H1 (cell line): ENCODE measurements around the gene CD300LF. TPM values are rescaled to one million over a fixed set of nuclear protein-coding genes. Genes with fewer than 3 reads are reported as not detected.
A peak's percentile ranks its signal among the peaks of the same experiment; 100 is the strongest.

ENCODE experiments used
- CTCF ChIA-PET: fragments of 300-600 bp; sonication (Branson Sonifier 250); formaldehyde crosslinking; loops from one replicate; lab custom pipeline; 2021; ENCODE audit not compliant: partially characterized antibody; lab: Charles Lee
- POLR2A ChIA-PET: fragments of 300-600 bp; sonication (Branson Sonifier 250); formaldehyde crosslinking; loops from one replicate; lab custom pipeline; 2021; ENCODE audit warnings: inconsistent platforms; ENCODE audit not compliant: partially characterized antibody; lab: Charles Lee
- DNase-seq, 2 experiments: peaks; one replicate each; pipeline versions ENCODE4 v3.0.0 to v3.0.0-alpha.2; 2010 to 2022; ENCODE audit warnings: low spot score in 2 of 2, low read depth in 1 of 2, mixed read lengths in 1 of 2
- FAIRE-seq: peaks from 2 replicates; lab custom pipeline; 2011; peaks lifted over from hg19 to GRCh38; lab: Jason Lieb, UNC
- H2AFZ ChIP-seq: 2 replicates; pipeline ENCODE4 v1.8.1; 2012; ENCODE audit warnings: low read length, inconsistent platforms
- H2AK5ac ChIP-seq: 2 replicates; pipeline ENCODE4 v1.6.1; 2013; ENCODE audit warnings: low read depth, low read length
- H2BK120ac ChIP-seq: replicated peaks from 2 replicates; pipeline ENCODE3; 2013; ENCODE audit warnings: low read depth, low read length, inconsistent platforms
- H2BK12ac ChIP-seq: 2 replicates; pipeline ENCODE4 v1.6.1; 2013; ENCODE audit warnings: low read depth, low read length
- H2BK15ac ChIP-seq: 2 replicates; pipeline ENCODE4 v1.6.1; 2013; ENCODE audit warnings: low read length
- H2BK20ac ChIP-seq: 2 replicates; pipeline ENCODE4 v1.6.1; 2013; ENCODE audit warnings: low read length
- H2BK5ac ChIP-seq: 2 replicates; pipeline ENCODE4 v1.6.1; 2013; ENCODE audit warnings: low read depth, low read length
- H3K14ac ChIP-seq: 2 replicates; pipeline ENCODE4 v1.6.1; 2013; ENCODE audit warnings: inconsistent platforms; ENCODE audit not compliant: insufficient read length
- H3K18ac ChIP-seq: 2 replicates; pipeline ENCODE4 v1.6.1; 2013; ENCODE audit warnings: low read length; ENCODE audit errors: extremely low read depth
- H3K23ac ChIP-seq: 2 replicates; pipeline ENCODE4 v1.6.1; 2013; ENCODE audit warnings: inconsistent platforms; ENCODE audit not compliant: insufficient read length
- H3K23me2 ChIP-seq: 2 replicates; pipeline ENCODE4 v1.6.1; 2013; ENCODE audit warnings: low read depth, low read length
- H3K27ac ChIP-seq: 2 replicates; pipeline ENCODE4 v1.6.1; 2011; ENCODE audit warnings: low read depth, low read length, inconsistent platforms
- H3K27me3 ChIP-seq, 4 experiments: replicated peaks in 1 of 4; 1 replicate in 1 of 4; 2 replicates in 3 of 4; pipeline versions ENCODE4 v1.6.1 to v1.8.1; 2011 to 2013; ENCODE audit warnings: low read length in 3 of 4, mild to moderate bottlenecking in 3 of 4, inconsistent platforms in 2 of 4, mixed read lengths in 2 of 4, moderate library complexity in 1 of 4; ENCODE audit not compliant: control insufficient read depth in 3 of 4, insufficient read depth in 3 of 4; ENCODE audit errors: extremely low read depth in 1 of 4
- H3K36me3 ChIP-seq, 4 experiments: 2 replicates each; pipeline versions ENCODE4 v1.6.1 to v1.8.1; 2011 to 2013; ENCODE audit warnings: mild to moderate bottlenecking in 4 of 4, low read length in 3 of 4, moderate library complexity in 2 of 4, control low read depth in 1 of 4, inconsistent platforms in 1 of 4; ENCODE audit not compliant: insufficient read depth in 4 of 4, control insufficient read depth in 2 of 4
- H3K4ac ChIP-seq: replicated peaks from 2 replicates; pipeline ENCODE3; 2013; ENCODE audit warnings: low read length, low read depth, mixed read lengths, inconsistent platforms; ENCODE audit not compliant: insufficient read length
- H3K4me1 ChIP-seq, 4 experiments: replicated peaks in 1 of 4; 1 replicate in 1 of 4; 2 replicates in 3 of 4; pipeline versions ENCODE4 v1.6.1 to v1.8.1; 2011 to 2013; ENCODE audit warnings: low read length in 3 of 4, inconsistent platforms in 2 of 4, mixed read lengths in 1 of 4; ENCODE audit not compliant: insufficient read depth in 4 of 4, control insufficient read depth in 3 of 4
- H3K4me2 ChIP-seq, 2 experiments: 2 replicates each; pipeline versions ENCODE4 v1.6.1 to v1.8.1; 2011 to 2013; ENCODE audit warnings: low read depth in 2 of 2, low read length in 2 of 2, control low read depth in 1 of 2, inconsistent platforms in 1 of 2, mild to moderate bottlenecking in 1 of 2; ENCODE audit not compliant: insufficient read depth in 1 of 2
- H3K4me3 ChIP-seq, 4 experiments: fragments of 200-600, 300-600 bp in 1 of 4; sonication (generic), shearing (Covaris generic), sonication (Bioruptor Twin) in 1 of 4; 2 replicates each; pipeline versions ENCODE4 v1.5.1 to v1.8.1; 2011 to 2016; ENCODE audit warnings: low read length in 4 of 4, low read depth in 3 of 4, control low read depth in 2 of 4, inconsistent platforms in 2 of 4, mild to moderate bottlenecking in 2 of 4, mixed read lengths in 1 of 4, moderate library complexity in 1 of 4; ENCODE audit not compliant: insufficient read depth in 2 of 4; ENCODE audit errors: extremely low read depth in 1 of 4
- H3K56ac ChIP-seq: replicated peaks from 2 replicates; pipeline ENCODE3; 2013; ENCODE audit warnings: low read depth, mild to moderate bottlenecking, mixed read lengths, low read length, inconsistent platforms; ENCODE audit not compliant: insufficient read length
- H3K79me1 ChIP-seq: 2 replicates; pipeline ENCODE4 v1.6.1; 2013; ENCODE audit warnings: low read depth, low read length, control low read depth
- H3K79me2 ChIP-seq, 2 experiments: 2 replicates each; pipeline versions ENCODE4 v1.6.1 to v1.8.1; 2012 to 2013; ENCODE audit warnings: low read length in 2 of 2, mild to moderate bottlenecking in 2 of 2, inconsistent platforms in 1 of 2; ENCODE audit not compliant: insufficient read depth in 2 of 2, control insufficient read depth in 1 of 2
- H3K9ac ChIP-seq, 4 experiments: replicated peaks in 1 of 4; 1 replicate in 1 of 4; 2 replicates in 3 of 4; pipeline versions ENCODE4 v1.6.1 to v1.8.1; 2011 to 2013; ENCODE audit warnings: low read depth in 3 of 4, low read length in 3 of 4, control low read depth in 2 of 4, mild to moderate bottlenecking in 2 of 4, moderate library complexity in 2 of 4, inconsistent platforms in 1 of 4; ENCODE audit errors: extremely low read depth in 1 of 4
- H3K9me3 ChIP-seq, 2 experiments: 2 replicates each; pipeline versions ENCODE4 v1.6.1 to v1.8.1; 2012 to 2013; ENCODE audit warnings: mild to moderate bottlenecking in 2 of 2, moderate library complexity in 2 of 2, control low read depth in 1 of 2, inconsistent platforms in 1 of 2, low read depth in 1 of 2, low read length in 1 of 2, mixed read lengths in 1 of 2; ENCODE audit not compliant: insufficient read depth in 2 of 2
- H4K20me1 ChIP-seq, 2 experiments: replicated peaks in 1 of 2; 2 replicates each; pipeline versions ENCODE3 to v1.8.1; 2011 to 2013; ENCODE audit warnings: inconsistent platforms in 2 of 2, low read length in 2 of 2, mild to moderate bottlenecking in 1 of 2; ENCODE audit not compliant: insufficient read depth in 2 of 2, control insufficient read depth in 1 of 2
- H4K5ac ChIP-seq: 2 replicates; pipeline ENCODE4 v1.6.1; 2013; ENCODE audit warnings: low read length, low read depth, mixed read lengths, inconsistent platforms; ENCODE audit not compliant: insufficient read length
- H4K8ac ChIP-seq: 2 replicates; pipeline ENCODE4 v1.8.0; 2013; ENCODE audit warnings: mild to moderate bottlenecking, moderate library complexity, low read length, inconsistent platforms; ENCODE audit not compliant: insufficient read depth; ENCODE audit errors: extremely low read depth
- H4K91ac ChIP-seq: replicated peaks from 2 replicates; pipeline ENCODE3; 2013; ENCODE audit warnings: low read length, mixed read lengths, inconsistent platforms; ENCODE audit not compliant: insufficient read length
- ASH2L ChIP-seq: fragments of 200-600, 300-600 bp; sonication (generic); IDR thresholded peaks from one replicate; pipeline ENCODE4 v1.7.1; 2017; ENCODE audit warnings: low read length
- BACH1 ChIP-seq: IDR thresholded peaks from 2 replicates; pipeline ENCODE4 v1.6.1; 2012; ENCODE audit warnings: low read length, improper control_type of control experiment
- CHD2 ChIP-seq: IDR thresholded peaks from 2 replicates; pipeline ENCODE4 v1.6.1; 2012; ENCODE audit warnings: low read length, improper control_type of control experiment
- KDM1A ChIP-seq: fragments of 200-600, 300-600 bp; sonication (generic); IDR thresholded peaks from 2 replicates; pipeline ENCODE4 v1.7.1; 2016; ENCODE audit warnings: mild to moderate bottlenecking, low read length, borderline replicate concordance
- PHF8 ChIP-seq: fragments of 200-600 bp; sonication (generic); conservative IDR thresholded peaks from 2 replicates; pipeline ENCODE4 v1.7.1; 2012; ENCODE audit warnings: low read depth, mild to moderate bottlenecking, inconsistent platforms, low read length, moderate library complexity
- SIRT6 ChIP-seq: IDR thresholded peaks from one replicate; pipeline ENCODE4 v1.7.1; 2012; ENCODE audit warnings: low read length, inconsistent platforms
- TCF12 ChIP-seq: IDR thresholded peaks from 2 replicates; pipeline ENCODE4 v1.6.1; 2011; ENCODE audit warnings: low read depth, mild to moderate bottlenecking, low read length
- WGBS, 2 experiments: shearing (Covaris generic) in 1 of 2; methylation state at CpG; one replicate each; pipeline versions ENCODE4 v1.1.6 to v1.1.7; 2013 to 2015; ENCODE audit warnings: low lambda C conversion rate in 2 of 2, mixed read lengths in 2 of 2, inconsistent platforms in 1 of 2, low coverage in 1 of 2, missing lambda C conversion rate in 1 of 2; ENCODE audit not compliant: insufficient replicate concordance in 2 of 2, insufficient coverage in 1 of 2, insufficient read length in 1 of 2; ENCODE audit errors: extremely low coverage in 1 of 2, missing lambda C conversion rate in 1 of 2; 5-methylcytosine and 5-hydroxymethylcytosine counted together
- polyA plus RNA-seq, 7 experiments: library from polyadenylated mRNA; depleted of rRNA in 3 of 7; stranded (reverse) in 5 of 7; unstranded in 2 of 7; fragments of >200 nt in 5 of 7; fragments of 200-250 nt in 2 of 7; gene quantifications; 1 replicate in 5 of 7; 2 replicates in 1 of 7; 4 replicates in 1 of 7; pipeline versions ENCODE4 v1.2.1 to v1.2.3, GENCODE V29; 2011 to 2013; ENCODE audit warnings: missing spikeins in 2 of 7, mixed read lengths in 2 of 7
- total RNA-seq: library from RNA; stranded (reverse); fragmentation: NEBNext Ultra II Directional; extraction: Animal tissue kit (Norgen Biotek cat#: 25700); gene quantifications from 2 replicates; pipeline ENCODE4 v1.2.1, GENCODE V29; 2021
- TF ChIP-seq, protein P1 (sequence below), 3 experiments: IDR thresholded peaks; 1 replicate in 2 of 3; 2 replicates in 1 of 3; pipeline versions ENCODE4 v1.5.1 to v1.6.1; 2011; ENCODE audit warnings: low read length in 3 of 3, mild to moderate bottlenecking in 3 of 3, inconsistent platforms in 2 of 3, low read depth in 1 of 3, moderate library complexity in 1 of 3; ENCODE audit not compliant: insufficient read depth in 1 of 3; ENCODE audit errors: control extremely low read depth in 1 of 3

Gene CD300LF
- total and polyA plus RNA-seq, 2 of the 8 experiments (the other 6 are each of a cell fraction or from before 2014, with no cell fraction given) = not detected

- TF ChIP-seq ASH2L (peak; percentile 54), BACH1 (peak; percentile 35; the same call in 1 of the 2 replicates), PHF8 (no peak), CHD2 (no peak), TCF12 (0 out of 2 replicates have a peak, but pooled peaks have one; percentile 8), SIRT6 (no peak), KDM1A (peak; percentile 60; the same call in 1 of the 2 replicates)
- TF ChIP-seq, protein P1, sequence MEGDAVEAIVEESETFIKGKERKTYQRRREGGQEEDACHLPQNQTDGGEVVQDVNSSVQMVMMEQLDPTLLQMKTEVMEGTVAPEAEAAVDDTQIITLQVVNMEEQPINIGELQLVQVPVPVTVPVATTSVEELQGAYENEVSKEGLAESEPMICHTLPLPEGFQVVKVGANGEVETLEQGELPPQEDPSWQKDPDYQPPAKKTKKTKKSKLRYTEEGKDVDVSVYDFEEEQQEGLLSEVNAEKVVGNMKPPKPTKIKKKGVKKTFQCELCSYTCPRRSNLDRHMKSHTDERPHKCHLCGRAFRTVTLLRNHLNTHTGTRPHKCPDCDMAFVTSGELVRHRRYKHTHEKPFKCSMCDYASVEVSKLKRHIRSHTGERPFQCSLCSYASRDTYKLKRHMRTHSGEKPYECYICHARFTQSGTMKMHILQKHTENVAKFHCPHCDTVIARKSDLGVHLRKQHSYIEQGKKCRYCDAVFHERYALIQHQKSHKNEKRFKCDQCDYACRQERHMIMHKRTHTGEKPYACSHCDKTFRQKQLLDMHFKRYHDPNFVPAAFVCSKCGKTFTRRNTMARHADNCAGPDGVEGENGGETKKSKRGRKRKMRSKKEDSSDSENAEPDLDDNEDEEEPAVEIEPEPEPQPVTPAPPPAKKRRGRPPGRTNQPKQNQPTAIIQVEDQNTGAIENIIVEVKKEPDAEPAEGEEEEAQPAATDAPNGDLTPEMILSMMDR (IDR thresholded peaks at IDR 0.05; ENCODE audit: control extremely low read depth in 1 of 3, insufficient read depth in 1 of 3, low read depth in 1 of 3, low read length in 3 of 3) = peak in 1 of 3 experiments; percentile 3; a peak in 1 of 4 replicates
- Histone ChIP-seq H3K79me1 (peaks cover 15% of the 10 kb centered on the region), H4K5ac (no peak overlapping the region), H3K18ac (no peak overlapping the region; the same call in 1 of the 2 replicates), H3K4me1 (peaks cover 5 to 45% (median 25%) of the 10 kb centered on the region in 4 experiments), H2AK5ac (no peak overlapping the region), H2BK12ac (no peak overlapping the region), H3K79me2 (peaks cover 7 to 41% of the 10 kb centered on the region in 2 experiments; a peak in 3 of 4 replicates), H3K14ac (no peak overlapping the region), H3K36me3 (peaks cover 0 to 4% (median 0%) of the 10 kb centered on the region in 4 experiments; a peak in 1 of 8 replicates), H4K91ac (no peak overlapping the region), H4K20me1 (peaks cover 19 to 26% of the 10 kb centered on the region in 2 experiments), H3K27ac (no peak overlapping the region), H3K23ac (no peak overlapping the region), H2BK20ac (no peak overlapping the region), H3K4me2 (peak overlapping the region in 1 of 2 experiments; percentile 79; a peak in 2 of 4 replicates), H3K56ac (no peak overlapping the region), H3K4me3 (peak overlapping the region in 2 of 4 experiments; percentile 4 to 91; a peak in 4 of 8 replicates), H4K8ac (no peak overlapping the region), H2BK5ac (no peak overlapping the region), H2BK120ac (no peak overlapping the region), H3K23me2 (peaks cover 13% of the 10 kb centered on the region), H2AFZ (no peak overlapping the region), H3K9me3 (no peaks in the 10 kb centered on the region), H3K9ac (no peak overlapping the region), H3K27me3 (no peaks in the 10 kb centered on the region), H2BK15ac (no peak overlapping the region), H3K4ac (no peak overlapping the region)
- ChIA-PET POLR2A (interaction anchor here (0.7 to 9.3 kb wide), 5 partner anchors 11 to 1831 kb away, joined by 3 to 60 read pairs (median 32); partner anchors contain the start of genes NAT9 and RAB37), CTCF (interaction anchor here (4.5 to 4.7 kb wide), 3 partner anchors 11 to 116 kb away, joined by 68 to 388 read pairs (median 170); partner anchors contain the start of gene NAT9)
- no CpG with 5 or more reads among the region's 34 CpGs for WGBS, 2 experiments
- FAIRE-seq (no peak), DNase-seq (peak in 1 of 2 experiments; percentile 64)
Observed at GRCh38 chr17:74748279-74748528, 35.5 kb upstream of the CD300LF start.
